WTC11 (cell line): ENCODE measurements around the gene RABGGTA. TPM values are rescaled to one million over a fixed set of nuclear protein-coding genes. Genes with fewer than 3 reads are reported as not detected.

Experiments
- ATAC-seq: fragments of 200-7000 bp; cut with Tn5 transposase; 2 replicates; pipeline ENCODE4 v1.10.0; 2021; ENCODE audit warnings: mild to moderate bottlenecking, moderate library complexity
- CTCF ChIA-PET: fragments of 300-600 bp; sonication (Branson Sonifier 250); formaldehyde crosslinking; loops from one replicate; lab custom pipeline; 2021; ENCODE audit warnings: antibody characterized with exemption; lab: Charles Lee
- POLR2A ChIA-PET: fragments of 350-600 bp; sonication (Branson Sonifier 250); formaldehyde crosslinking; loops from one replicate; lab custom pipeline; 2021; ENCODE audit warnings: antibody characterized with exemption; lab: Charles Lee
- DNase-seq: peaks from one replicate; pipeline ENCODE4 v3.0.0; 2021; ENCODE audit warnings: low spot score
- H3K27ac Mint-ChIP-seq: 2 replicates; pipeline ENCODE4 v1.8.0; 2021; ENCODE audit warnings: mixed read lengths
- H3K27me3 Mint-ChIP-seq: 2 replicates; pipeline ENCODE4 v1.8.0; 2021; ENCODE audit warnings: low read depth, mild to moderate bottlenecking, moderate library complexity, mixed read lengths
- H3K36me3 Mint-ChIP-seq: 2 replicates; pipeline ENCODE4 v1.8.0; 2021; ENCODE audit warnings: mixed read lengths
- H3K4me1 Mint-ChIP-seq: 2 replicates; pipeline ENCODE4 v1.8.0; 2022; ENCODE audit warnings: mixed read lengths
- H3K4me3 Mint-ChIP-seq: 2 replicates; pipeline ENCODE4 v1.8.0; 2021; ENCODE audit warnings: mild to moderate bottlenecking, moderate library complexity, mixed read lengths
- H3K9me3 Mint-ChIP-seq: 2 replicates; pipeline ENCODE4 v1.8.0; 2021; ENCODE audit warnings: mixed read lengths
- ARID4B ChIP-seq: sonication (generic); formaldehyde crosslinking; IDR thresholded peaks from 2 replicates; pipeline ENCODE4 v1.8.0; 2023; ENCODE audit warnings: missing genetic modification reagents, mild to moderate bottlenecking, borderline replicate concordance
- CBFB ChIP-seq: sonication (generic); formaldehyde crosslinking; IDR thresholded peaks from 2 replicates; pipeline ENCODE4 v1.8.1; 2022; ENCODE audit warnings: mild to moderate bottlenecking, low read depth, missing genetic modification reagents
- E2F1 ChIP-seq: sonication (generic); formaldehyde crosslinking; IDR thresholded peaks from 2 replicates; pipeline ENCODE4 v1.8.0; 2022; ENCODE audit warnings: mild to moderate bottlenecking, missing genetic modification reagents
- GRHL2 ChIP-seq: fragments of 250-450 bp; sonication (Bioruptor Pico); IDR thresholded peaks from 2 replicates; pipeline ENCODE4 v1.8.0; 2022; ENCODE audit warnings: mild to moderate bottlenecking, moderate library complexity; ENCODE audit not compliant: insufficient replicate concordance, severe bottlenecking
- GTF2I ChIP-seq: fragments of 250-450 bp; sonication (Bioruptor Pico); conservative IDR thresholded peaks from 2 replicates; pipeline ENCODE4 v1.4.0; 2021; ENCODE audit warnings: mild to moderate bottlenecking
- IRF1 ChIP-seq: sonication (generic); formaldehyde crosslinking; IDR thresholded peaks from 2 replicates; pipeline ENCODE4 v1.8.0; 2023; ENCODE audit warnings: missing genetic modification reagents
- JAZF1 ChIP-seq: fragments of 250-450 bp; sonication (Bioruptor Pico); IDR thresholded peaks from 2 replicates; pipeline ENCODE4 v1.9.0; 2021; ENCODE audit warnings: moderate library complexity, mild to moderate bottlenecking, inconsistent platforms
- MYBL2 ChIP-seq: sonication (generic); formaldehyde crosslinking; IDR thresholded peaks from 2 replicates; pipeline ENCODE4 v1.8.1; 2023; ENCODE audit warnings: mild to moderate bottlenecking, moderate library complexity, missing genetic modification reagents
- NFE2L1 ChIP-seq: sonication (generic); formaldehyde crosslinking; IDR thresholded peaks from 2 replicates; pipeline ENCODE4 v1.8.1; 2023; ENCODE audit warnings: missing genetic modification reagents
- SMAD4 ChIP-seq: sonication (generic); formaldehyde crosslinking; IDR thresholded peaks from 2 replicates; pipeline ENCODE4 v1.8.0; 2022; ENCODE audit warnings: mild to moderate bottlenecking, missing genetic modification reagents
- SP1 ChIP-seq: sonication (generic); formaldehyde crosslinking; conservative IDR thresholded peaks from 2 replicates; pipeline ENCODE4 v1.8.1; 2022; ENCODE audit warnings: missing genetic modification reagents
- TCF7 ChIP-seq: sonication (generic); formaldehyde crosslinking; IDR thresholded peaks from 2 replicates; pipeline ENCODE4 v1.8.0; 2022; ENCODE audit warnings: mild to moderate bottlenecking, low read depth, missing genetic modification reagents, moderate library complexity
- TEAD4 ChIP-seq: sonication (generic); formaldehyde crosslinking; IDR thresholded peaks from 2 replicates; pipeline ENCODE4 v1.8.0; 2022; ENCODE audit warnings: mild to moderate bottlenecking, missing genetic modification reagents
- ZBTB21 ChIP-seq: sonication (generic); formaldehyde crosslinking; IDR thresholded peaks from 2 replicates; pipeline ENCODE4 v1.8.1; 2023; ENCODE audit warnings: mild to moderate bottlenecking, missing genetic modification reagents, borderline replicate concordance
- ZNF138 ChIP-seq: sonication (generic); formaldehyde crosslinking; conservative IDR thresholded peaks from 2 replicates; pipeline ENCODE4 v1.8.1; 2022; ENCODE audit warnings: mild to moderate bottlenecking, moderate library complexity, missing genetic modification reagents
- ZNF232 ChIP-seq: sonication (generic); formaldehyde crosslinking; IDR thresholded peaks from 2 replicates; pipeline ENCODE4 v1.8.0; 2022; ENCODE audit warnings: mild to moderate bottlenecking, missing genetic modification reagents
- ZNF263 ChIP-seq: sonication (generic); formaldehyde crosslinking; IDR thresholded peaks from 2 replicates; pipeline ENCODE4 v1.8.1; 2022; ENCODE audit warnings: low read depth, mild to moderate bottlenecking, moderate library complexity, missing genetic modification reagents
- ZNF317 ChIP-seq: sonication (generic); formaldehyde crosslinking; IDR thresholded peaks from 2 replicates; pipeline ENCODE4 v1.8.1; 2023; ENCODE audit warnings: low read depth, mild to moderate bottlenecking, moderate library complexity, missing genetic modification reagents, borderline replicate concordance
- ZNF423 ChIP-seq: fragments of 250-450 bp; sonication (Bioruptor Pico); IDR thresholded peaks from 2 replicates; pipeline ENCODE4 v2.1.2; 2022; ENCODE audit warnings: mild to moderate bottlenecking, moderate library complexity
- total RNA-seq: library from RNA; stranded (reverse); gene quantifications from 3 replicates; pipeline ENCODE4 v1.2.3, GENCODE V29; 2021
- TF ChIP-seq, protein P1 (sequence below): sonication (generic); formaldehyde crosslinking; conservative IDR thresholded peaks from 2 replicates; pipeline ENCODE4 v1.8.1; 2022; ENCODE audit warnings: mild to moderate bottlenecking, missing genetic modification reagents
- TF ChIP-seq, protein P2 (sequence below): sonication (generic); formaldehyde crosslinking; conservative IDR thresholded peaks from 2 replicates; pipeline ENCODE4 v1.8.1; 2023; ENCODE audit warnings: mild to moderate bottlenecking, low read depth, missing genetic modification reagents, moderate library complexity
- TF ChIP-seq, protein P3 (sequence below): sonication (generic); formaldehyde crosslinking; IDR thresholded peaks from 2 replicates; pipeline ENCODE4 v1.8.1; 2022; ENCODE audit warnings: low read depth, missing genetic modification reagents, borderline replicate concordance
- TF ChIP-seq, protein P4 (sequence below): sonication (generic); formaldehyde crosslinking; IDR thresholded peaks from 2 replicates; pipeline ENCODE4 v1.8.1; 2022; ENCODE audit warnings: missing genetic modification reagents, borderline replicate concordance

Gene RABGGTA
- total RNA-seq, 1 experiment from 2014 or later: 27.1 TPM

GRCh38 chr14:24238527-24239037 lies 32.8 kb downstream of the RABGGTA start:
- ATAC-seq (no peak), DNase-seq (no peak)
- no peak overlapping the region for H3K4me3 Mint-ChIP-seq
- TF ChIP-seq E2F1 (CRISPR knock-in tag) (no peak), CBFB (CRISPR knock-in tag) (no peak), SMAD4 (CRISPR knock-in tag) (no peak), ZNF317 (CRISPR knock-in tag) (no peak), ZNF138 (CRISPR knock-in tag) (no peak), IRF1 (CRISPR knock-in tag) (no peak), GRHL2 (CRISPR knock-in tag) (no peak), TCF7 (no peak), ARID4B (CRISPR knock-in tag) (no peak), SP1 (CRISPR knock-in tag) (no peak), TEAD4 (CRISPR knock-in tag) (no peak), ZBTB21 (CRISPR knock-in tag) (no peak)
- TF ChIP-seq, protein P1, sequence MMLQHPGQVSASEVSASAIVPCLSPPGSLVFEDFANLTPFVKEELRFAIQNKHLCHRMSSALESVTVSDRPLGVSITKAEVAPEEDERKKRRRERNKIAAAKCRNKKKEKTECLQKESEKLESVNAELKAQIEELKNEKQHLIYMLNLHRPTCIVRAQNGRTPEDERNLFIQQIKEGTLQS (CRISPR knock-in tag): no peak
- H3K4me1 Mint-ChIP-seq: peaks cover 20% of the 10 kb centered on the region
- POLR2A ChIA-PET: interaction anchor here (1.1 kb wide), 1 partner anchor 61 kb away, joined by 4 read pairs; the partner anchor contains the start of genes DHRS1 and NOP9
- peaks cover 55% of the 10 kb centered on the region for H3K36me3 Mint-ChIP-seq
- no peaks in the 10 kb centered on the region for H3K9me3 Mint-ChIP-seq
- H3K27ac Mint-ChIP-seq: no peak overlapping the region
- CTCF ChIA-PET: interaction anchor here (1.3 kb wide), 1 partner anchor 69 kb away, joined by 3 read pairs; the partner anchor contains the start of gene CIDEB
- H3K27me3 Mint-ChIP-seq: no peaks in the 10 kb centered on the region; the same call in 1 of the 2 replicates

GRCh38 chr14:24238123-24238522 lies 33.3 kb downstream of the RABGGTA start:
- no peak for ATAC-seq
- ChIA-PET POLR2A (interaction anchor here (1.1 kb wide), 1 partner anchor 62 kb away, joined by 4 read pairs; the partner anchor contains the start of genes DHRS1 and NOP9), CTCF (interaction anchor here (1.3 kb wide), 1 partner anchor 70 kb away, joined by 3 read pairs; the partner anchor contains the start of gene CIDEB)
- H3K27me3 Mint-ChIP-seq: no peaks in the 10 kb centered on the region
- H3K9me3 Mint-ChIP-seq: no peaks in the 10 kb centered on the region
- no peak for DNase-seq
- no peak overlapping the region for H3K27ac Mint-ChIP-seq
- no peak overlapping the region for H3K4me3 Mint-ChIP-seq
- H3K36me3 Mint-ChIP-seq: peaks cover 55% of the 10 kb centered on the region
- peaks cover 21% of the 10 kb centered on the region for H3K4me1 Mint-ChIP-seq
- TF ChIP-seq ZNF263 (CRISPR knock-in tag): no peak
- no peak for TF ChIP-seq GTF2I (CRISPR knock-in tag)
- TF ChIP-seq NFE2L1 (CRISPR knock-in tag): no peak
- TF ChIP-seq ZNF232: no peak
- no peak for TF ChIP-seq JAZF1
- TF ChIP-seq, protein P2, sequence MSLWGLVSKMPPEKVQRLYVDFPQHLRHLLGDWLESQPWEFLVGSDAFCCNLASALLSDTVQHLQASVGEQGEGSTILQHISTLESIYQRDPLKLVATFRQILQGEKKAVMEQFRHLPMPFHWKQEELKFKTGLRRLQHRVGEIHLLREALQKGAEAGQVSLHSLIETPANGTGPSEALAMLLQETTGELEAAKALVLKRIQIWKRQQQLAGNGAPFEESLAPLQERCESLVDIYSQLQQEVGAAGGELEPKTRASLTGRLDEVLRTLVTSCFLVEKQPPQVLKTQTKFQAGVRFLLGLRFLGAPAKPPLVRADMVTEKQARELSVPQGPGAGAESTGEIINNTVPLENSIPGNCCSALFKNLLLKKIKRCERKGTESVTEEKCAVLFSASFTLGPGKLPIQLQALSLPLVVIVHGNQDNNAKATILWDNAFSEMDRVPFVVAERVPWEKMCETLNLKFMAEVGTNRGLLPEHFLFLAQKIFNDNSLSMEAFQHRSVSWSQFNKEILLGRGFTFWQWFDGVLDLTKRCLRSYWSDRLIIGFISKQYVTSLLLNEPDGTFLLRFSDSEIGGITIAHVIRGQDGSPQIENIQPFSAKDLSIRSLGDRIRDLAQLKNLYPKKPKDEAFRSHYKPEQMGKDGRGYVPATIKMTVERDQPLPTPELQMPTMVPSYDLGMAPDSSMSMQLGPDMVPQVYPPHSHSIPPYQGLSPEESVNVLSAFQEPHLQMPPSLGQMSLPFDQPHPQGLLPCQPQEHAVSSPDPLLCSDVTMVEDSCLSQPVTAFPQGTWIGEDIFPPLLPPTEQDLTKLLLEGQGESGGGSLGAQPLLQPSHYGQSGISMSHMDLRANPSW (CRISPR knock-in tag): no peak
- TF ChIP-seq, protein P3, sequence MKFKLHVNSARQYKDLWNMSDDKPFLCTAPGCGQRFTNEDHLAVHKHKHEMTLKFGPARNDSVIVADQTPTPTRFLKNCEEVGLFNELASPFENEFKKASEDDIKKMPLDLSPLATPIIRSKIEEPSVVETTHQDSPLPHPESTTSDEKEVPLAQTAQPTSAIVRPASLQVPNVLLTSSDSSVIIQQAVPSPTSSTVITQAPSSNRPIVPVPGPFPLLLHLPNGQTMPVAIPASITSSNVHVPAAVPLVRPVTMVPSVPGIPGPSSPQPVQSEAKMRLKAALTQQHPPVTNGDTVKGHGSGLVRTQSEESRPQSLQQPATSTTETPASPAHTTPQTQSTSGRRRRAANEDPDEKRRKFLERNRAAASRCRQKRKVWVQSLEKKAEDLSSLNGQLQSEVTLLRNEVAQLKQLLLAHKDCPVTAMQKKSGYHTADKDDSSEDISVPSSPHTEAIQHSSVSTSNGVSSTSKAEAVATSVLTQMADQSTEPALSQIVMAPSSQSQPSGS: no peak
- TF ChIP-seq, protein P4, sequence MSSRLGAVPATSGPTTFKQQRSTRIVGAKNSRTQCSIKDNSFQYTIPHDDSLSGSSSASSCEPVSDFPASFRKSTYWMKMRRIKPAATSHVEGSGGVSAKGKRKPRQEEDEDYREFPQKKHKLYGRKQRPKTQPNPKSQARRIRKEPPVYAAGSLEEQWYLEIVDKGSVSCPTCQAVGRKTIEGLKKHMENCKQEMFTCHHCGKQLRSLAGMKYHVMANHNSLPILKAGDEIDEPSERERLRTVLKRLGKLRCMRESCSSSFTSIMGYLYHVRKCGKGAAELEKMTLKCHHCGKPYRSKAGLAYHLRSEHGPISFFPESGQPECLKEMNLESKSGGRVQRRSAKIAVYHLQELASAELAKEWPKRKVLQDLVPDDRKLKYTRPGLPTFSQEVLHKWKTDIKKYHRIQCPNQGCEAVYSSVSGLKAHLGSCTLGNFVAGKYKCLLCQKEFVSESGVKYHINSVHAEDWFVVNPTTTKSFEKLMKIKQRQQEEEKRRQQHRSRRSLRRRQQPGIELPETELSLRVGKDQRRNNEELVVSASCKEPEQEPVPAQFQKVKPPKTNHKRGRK: no peak
- no peak for TF ChIP-seq MYBL2 (CRISPR knock-in tag)
- no peak for TF ChIP-seq SMAD4 (CRISPR knock-in tag)
- TF ChIP-seq ZNF423: no peak
- no peak for TF ChIP-seq TEAD4 (CRISPR knock-in tag)
